ENCODE data around the gene CALN1. TPM values are rescaled to one million over a fixed set of nuclear protein-coding genes. Genes with fewer than 3 reads are reported as not detected.

CALN1 gene
- total and polyA plus RNA-seq, 2 of the 8 experiments (the other 6 are each of a cell fraction or from before 2014, with no cell fraction given) = 6.4 to 15.2 TPM

DNA sequence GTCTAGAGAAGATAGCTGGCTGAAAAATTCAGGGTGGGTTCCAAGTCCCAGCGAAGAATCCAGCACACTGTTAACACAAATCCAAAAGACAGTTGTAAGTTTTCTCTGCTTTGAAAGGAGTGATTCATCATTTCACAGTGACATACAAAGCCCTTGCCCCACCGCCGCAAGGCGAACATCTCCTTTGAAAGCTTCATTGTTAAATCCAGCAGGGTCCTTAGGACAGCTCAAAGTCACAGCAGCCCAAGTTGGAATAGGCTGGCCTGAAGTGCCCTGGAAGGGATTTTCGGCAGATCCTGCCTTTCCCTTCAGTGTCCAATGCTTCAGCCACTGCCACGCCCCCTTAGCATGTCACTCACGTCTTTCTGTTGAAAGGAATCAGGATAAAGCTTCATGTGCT lies 526.1 kb downstream of the CALN1 start:
- no peak for TF ChIP-seq CTBP2 (IDR thresholded peaks at IDR 0.05; ENCODE audit: borderline replicate concordance, insufficient read depth, insufficient read length, low read length)
- FAIRE-seq (no peak), DNase-seq (ENCODE audit: low read depth in 1 of 2, low spot score in 2 of 2) (no peak)
- H3K79me1 ChIP-seq (ENCODE audit: low read depth, low read length) = no peaks in the 10 kb centered on the region
- H3K9me3 ChIP-seq (ENCODE audit: insufficient read depth in 2 of 2, low read depth in 1 of 2, low read length in 1 of 2) = no peaks in the 10 kb centered on the region
- H3K4me1 ChIP-seq (replicated peaks in 1 of 4; ENCODE audit: control insufficient read depth in 3 of 4, insufficient read depth in 4 of 4, low read length in 3 of 4) = no peaks in the 10 kb centered on the region
- no peak overlapping the region for H2BK120ac ChIP-seq (replicated peaks; ENCODE audit: low read depth, low read length)
- no peak overlapping the region for H3K27ac ChIP-seq (ENCODE audit: low read depth, low read length)
- no peak overlapping the region for H2AK5ac ChIP-seq (ENCODE audit: low read depth, low read length)
- H2BK5ac ChIP-seq (ENCODE audit: low read depth, low read length) = no peak overlapping the region
- POLR2A ChIA-PET (ENCODE audit: partially characterized antibody) = no interaction called here
- no peaks in the 10 kb centered on the region for H4K20me1 ChIP-seq (replicated peaks in 1 of 2; ENCODE audit: control insufficient read depth in 1 of 2, insufficient read depth in 2 of 2, low read length in 2 of 2)
- H4K5ac ChIP-seq (ENCODE audit: insufficient read length, low read depth, low read length) = no peak overlapping the region
- H3K4me2 ChIP-seq (ENCODE audit: insufficient read depth in 1 of 2, low read depth in 2 of 2, low read length in 2 of 2) = no peak overlapping the region
- H3K4me3 ChIP-seq (ENCODE audit: extremely low read depth in 1 of 4, insufficient read depth in 2 of 4, low read depth in 3 of 4, low read length in 4 of 4) = no peak overlapping the region
- H2BK15ac ChIP-seq (ENCODE audit: low read length) = no peak overlapping the region
- no peak overlapping the region for H2BK20ac ChIP-seq (ENCODE audit: low read length)
- H3K79me2 ChIP-seq (ENCODE audit: control insufficient read depth in 1 of 2, insufficient read depth in 2 of 2, low read length in 2 of 2) = no peaks in the 10 kb centered on the region
- H3K23me2 ChIP-seq (ENCODE audit: low read depth, low read length) = no peaks in the 10 kb centered on the region; the same call in 1 of the 2 replicates
- H3K56ac ChIP-seq (replicated peaks; ENCODE audit: insufficient read length, low read depth, low read length) = no peak overlapping the region
- CTCF ChIA-PET (ENCODE audit: partially characterized antibody) = interaction anchor here (1.3 to 1.7 kb wide), 2 partner anchors 14 to 31 kb away, joined by 3 to 7 read pairs; no protein-coding TSS in a partner anchor
- H3K36me3 ChIP-seq (ENCODE audit: control insufficient read depth in 2 of 4, insufficient read depth in 4 of 4, low read length in 3 of 4) = no peaks in the 10 kb centered on the region
- no peak overlapping the region for H3K14ac ChIP-seq (ENCODE audit: insufficient read length)
- no peak overlapping the region for H2BK12ac ChIP-seq (ENCODE audit: low read depth, low read length)
- H3K4ac ChIP-seq (replicated peaks; ENCODE audit: insufficient read length, low read depth, low read length) = no peak overlapping the region
- H3K27me3 ChIP-seq (replicated peaks in 1 of 4; ENCODE audit: control insufficient read depth in 3 of 4, extremely low read depth in 1 of 4, insufficient read depth in 3 of 4, low read length in 3 of 4) = no peaks in the 10 kb centered on the region
- no peak overlapping the region for H3K18ac ChIP-seq (ENCODE audit: extremely low read depth, low read length)
- no peak overlapping the region for H3K9ac ChIP-seq (replicated peaks in 1 of 4; ENCODE audit: extremely low read depth in 1 of 4, low read depth in 3 of 4, low read length in 3 of 4)
- WGBS, 2 experiments (ENCODE audit: extremely low coverage in 1 of 2, insufficient coverage in 1 of 2, insufficient read length in 1 of 2, insufficient replicate concordance in 2 of 2, low coverage in 1 of 2, low lambda C conversion rate in 2 of 2, missing lambda C conversion rate in 1 of 2) = 84% methylated on average over 7 of the region's 7 CpGs; no CpG with 5 or more reads in 1 of the 2 experiments
- H3K23ac ChIP-seq (ENCODE audit: insufficient read length) = no peak overlapping the region
- H4K8ac ChIP-seq (ENCODE audit: extremely low read depth, insufficient read depth, low read length) = no peak overlapping the region
- H4K91ac ChIP-seq (replicated peaks; ENCODE audit: insufficient read length, low read length) = no peak overlapping the region
- no peak overlapping the region for H2AFZ ChIP-seq (ENCODE audit: low read length)

Data from H1 (cell line).